HG03159 (cell line): ENCODE data around the gene ASPDH.
A peak's percentile ranks its signal among the peaks of the same experiment; 100 is the strongest.

ENCODE experiments used
- ATAC-seq: cut with Tn5 transposase; IDR thresholded peaks from one replicate; pipeline ENCODE4 v1.9.1; 2021; ENCODE audit warnings: mild to moderate bottlenecking, moderate library complexity; ENCODE audit not compliant: unreplicated experiment

The ASPDH gene

GRCh38 chr19:50516456-50516855, 2.7 kb upstream of the ASPDH start:
- no peak for ATAC-seq

- ATAC-seq, result no peak
Measured at GRCh38 chr19:50515168-50515561, 1.5 kb upstream of the ASPDH start.

GRCh38 chr19:50514346-50515167, 844 bp upstream of the ASPDH start:
- no peak for ATAC-seq

GRCh38 chr19:50512999-50513745, 541 bp downstream of the ASPDH start:
- no peak for ATAC-seq

- ATAC-seq, result no peak
Measured at GRCh38 chr19:50512112-50512998, 1.4 kb downstream of the ASPDH start.

GRCh38 chr19:50511069-50511822, 2.5 kb downstream of the ASPDH start, which contains the start of gene JOSD2:
TSS of gene JOSD2 (minus strand) at chr19:50511191. CDS start at chr19:50510431, 760 bp downstream.
- ATAC-seq, result peak; percentile 80

GRCh38 chr19:50510700-50511068, 3.0 kb downstream of the ASPDH start:
- peak; percentile 16 for ATAC-seq

GRCh38 chr19:50510121-50510670, 3.5 kb downstream of the ASPDH start:
- ATAC-seq, result no peak

GRCh38 chr19:50509366-50509765, 4.3 kb downstream of the ASPDH start:
- no peak for ATAC-seq

- ATAC-seq, result no peak
Measured at GRCh38 chr19:50508843-50509190, 4.9 kb downstream of the ASPDH start.

GRCh38 chr19:50507376-50507775, 6.3 kb downstream of the ASPDH start:
- ATAC-seq, result no peak

GRCh38 chr19:50506700-50507099, 7.0 kb downstream of the ASPDH start:
- no peak for ATAC-seq

- ATAC-seq, result no peak
Measured at GRCh38 chr19:50505856-50506611, 7.7 kb downstream of the ASPDH start.

- no peak for ATAC-seq
Measured at GRCh38 chr19:50501568-50502475, 11.9 kb downstream of the ASPDH start.

GRCh38 chr19:50501186-50501567, 12.5 kb downstream of the ASPDH start:
- ATAC-seq, result no peak

- ATAC-seq, result no peak
Measured at GRCh38 chr19:50500753-50501151, 13.0 kb downstream of the ASPDH start.

GRCh38 chr19:50500060-50500752, 13.5 kb downstream of the ASPDH start:
- no peak for ATAC-seq
